Endothelial cell of coronary artery (primary cell): ENCODE data around the gene SUPT3H. TPM values are rescaled to one million over a fixed set of nuclear protein-coding genes. Genes with fewer than 3 reads are reported as not detected.

Experiments
- total RNA-seq: library from RNA; depleted of rRNA; stranded (reverse); fragments of >200 nt; gene quantifications from 2 replicates; pipeline ENCODE4 v1.2.3, GENCODE V29; 2014

Gene SUPT3H
- total RNA-seq: 9.4 and 10.4 TPM in 2 replicates

DNA sequence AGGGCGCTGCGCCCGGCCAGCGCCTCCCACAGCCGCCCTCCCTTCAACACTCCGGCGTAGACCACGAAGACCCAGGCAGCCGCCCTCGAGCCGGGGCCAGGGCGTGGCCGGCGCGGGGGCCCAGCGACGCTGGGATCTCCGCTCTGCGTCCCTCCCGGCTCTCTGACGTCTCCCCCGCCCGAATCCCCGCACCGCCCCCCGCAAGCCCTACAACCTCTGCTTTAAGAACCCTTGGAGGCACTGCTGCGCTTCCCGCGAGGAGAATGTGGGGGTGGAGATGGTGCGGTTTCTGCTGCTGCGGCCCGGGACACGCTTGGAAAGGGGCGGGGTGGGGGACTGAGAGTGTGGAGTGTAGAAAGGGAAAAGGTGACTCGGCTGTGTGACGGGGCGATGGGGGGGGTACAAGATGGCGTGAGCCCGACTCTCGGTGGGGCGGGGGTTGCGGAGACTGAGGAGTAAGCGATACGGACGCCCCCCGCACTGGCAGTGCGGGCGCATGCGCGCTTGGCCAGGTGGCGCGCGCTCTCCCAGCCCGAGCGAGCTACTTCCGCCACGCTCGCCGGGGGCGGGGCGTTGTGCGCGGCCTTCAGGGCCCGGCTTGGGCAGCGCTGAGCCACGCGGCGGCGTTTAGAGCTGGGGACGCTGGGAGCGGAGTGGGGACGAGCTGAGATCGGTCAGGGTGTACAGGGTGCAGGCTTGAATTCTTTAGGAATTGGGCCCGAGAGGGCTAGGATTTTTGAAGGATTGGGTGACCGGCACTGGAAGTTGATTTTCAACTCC lies at the start of gene SUPT3H:
Gene SUPT3H, minus strand, starts transcription at position 381 of the 780 bp plus-strand sequence.

DNA sequence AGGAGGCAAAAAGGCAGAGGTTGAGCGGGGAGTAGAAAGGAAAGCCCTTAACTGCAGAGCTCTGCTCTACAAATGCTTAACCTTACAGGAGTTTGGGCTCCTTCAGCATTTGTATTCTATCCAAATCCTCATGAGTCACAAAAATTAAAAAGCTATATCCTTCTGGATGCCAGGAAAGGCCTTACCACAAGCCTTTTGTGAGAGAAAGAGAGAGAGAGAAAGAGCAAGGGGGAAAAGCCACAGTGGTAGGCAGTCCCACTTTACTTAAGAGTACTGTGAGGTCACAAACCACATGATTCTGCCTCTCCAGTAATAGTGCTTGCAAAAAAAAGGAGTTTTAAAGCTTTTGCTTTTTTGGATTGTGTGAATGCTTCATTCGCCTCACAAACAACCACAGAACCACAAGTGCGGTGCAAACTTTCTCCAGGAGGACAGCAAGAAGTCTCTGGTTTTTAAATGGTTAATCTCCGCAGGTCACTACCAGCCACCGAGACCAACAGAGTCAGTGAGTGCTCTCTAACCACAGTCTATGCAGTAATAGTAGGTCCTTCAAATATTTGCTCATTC lies 49.7 kb downstream of the SUPT3H start, which contains the start of gene RUNX2:
Gene RUNX2, plus strand, starts transcription at position 375 of the 567 bp plus-strand sequence. CDS start 397 bp downstream, outside the sequence.

Other genes with a start within 250 kb of the SUPT3H start
- 0.09 TPM in 1 of 2 replicates, not detected in the other for gene RUNX2, start 49.6 kb downstream of the SUPT3H start, total RNA-seq